Thymus (tissue), 11 donors: Measurements from ENCODE around the gene BEST1. TPM values are rescaled to one million over a fixed set of nuclear protein-coding genes. Genes with fewer than 3 reads are reported as not detected.

ENCODE experiments used
- DNase-seq, 9 donors: peaks; one replicate each; pipeline ENCODE4 v3.0.0-alpha.2; 2013; ENCODE audit warnings: low spot score in 9 of 9, low read depth in 6 of 9, missing footprints in 1 of 9
- H3K27ac ChIP-seq, 2 donors: one replicate each; pipeline ENCODE4 v1.5.1; 2013; ENCODE audit warnings: control low read depth in 1 of 2, low read depth in 1 of 2, low read length in 1 of 2, mild to moderate bottlenecking in 1 of 2, moderate library complexity in 1 of 2
- H3K27me3 ChIP-seq, 2 donors: one replicate each; pipeline ENCODE4 v1.5.1; 2013; ENCODE audit warnings: low read length in 1 of 2; ENCODE audit not compliant: control insufficient read depth in 2 of 2, insufficient read depth in 1 of 2
- H3K36me3 ChIP-seq, 2 donors: one replicate each; pipeline ENCODE4 v1.5.1; 2013; ENCODE audit warnings: low read length in 1 of 2, mild to moderate bottlenecking in 1 of 2, moderate library complexity in 1 of 2; ENCODE audit not compliant: control insufficient read depth in 2 of 2, insufficient read depth in 2 of 2
- H3K4me1 ChIP-seq, 2 donors: one replicate each; pipeline ENCODE4 v1.5.1; 2013; ENCODE audit warnings: low read length in 2 of 2; ENCODE audit not compliant: control insufficient read depth in 2 of 2, insufficient read depth in 2 of 2
- H3K4me3 ChIP-seq, 2 donors: one replicate each; pipeline ENCODE4 v1.5.1; 2013; ENCODE audit warnings: low read length in 2 of 2, control low read depth in 1 of 2, mild to moderate bottlenecking in 1 of 2
- H3K9me3 ChIP-seq, 2 donors: one replicate each; pipeline ENCODE4 v1.5.1; 2013; ENCODE audit warnings: low read length in 1 of 2, mild to moderate bottlenecking in 1 of 2; ENCODE audit not compliant: control insufficient read depth in 2 of 2, insufficient read depth in 1 of 2
- WGBS: extraction: QIAGEN DNeasy Blood & Tissue Kit; methylation state at CpG from one replicate; pipeline ENCODE4 v1.1.7; 2013; 5-methylcytosine and 5-hydroxymethylcytosine counted together
- polyA plus RNA-seq: library from polyadenylated mRNA; stranded (reverse); fragments of 200-250 nt; gene quantifications from one replicate; pipeline ENCODE4 v1.2.3, GENCODE V29; 2013
- total RNA-seq: library from RNA; stranded (reverse); fragments of 120-200 nt; gene quantifications from one replicate; pipeline ENCODE4 v1.2.4, GENCODE V29; 2013
- donor health status: healthy.

BEST1 gene
- total and polyA plus RNA-seq, 2 donors = 0.47 to 3.3 TPM

DNA sequence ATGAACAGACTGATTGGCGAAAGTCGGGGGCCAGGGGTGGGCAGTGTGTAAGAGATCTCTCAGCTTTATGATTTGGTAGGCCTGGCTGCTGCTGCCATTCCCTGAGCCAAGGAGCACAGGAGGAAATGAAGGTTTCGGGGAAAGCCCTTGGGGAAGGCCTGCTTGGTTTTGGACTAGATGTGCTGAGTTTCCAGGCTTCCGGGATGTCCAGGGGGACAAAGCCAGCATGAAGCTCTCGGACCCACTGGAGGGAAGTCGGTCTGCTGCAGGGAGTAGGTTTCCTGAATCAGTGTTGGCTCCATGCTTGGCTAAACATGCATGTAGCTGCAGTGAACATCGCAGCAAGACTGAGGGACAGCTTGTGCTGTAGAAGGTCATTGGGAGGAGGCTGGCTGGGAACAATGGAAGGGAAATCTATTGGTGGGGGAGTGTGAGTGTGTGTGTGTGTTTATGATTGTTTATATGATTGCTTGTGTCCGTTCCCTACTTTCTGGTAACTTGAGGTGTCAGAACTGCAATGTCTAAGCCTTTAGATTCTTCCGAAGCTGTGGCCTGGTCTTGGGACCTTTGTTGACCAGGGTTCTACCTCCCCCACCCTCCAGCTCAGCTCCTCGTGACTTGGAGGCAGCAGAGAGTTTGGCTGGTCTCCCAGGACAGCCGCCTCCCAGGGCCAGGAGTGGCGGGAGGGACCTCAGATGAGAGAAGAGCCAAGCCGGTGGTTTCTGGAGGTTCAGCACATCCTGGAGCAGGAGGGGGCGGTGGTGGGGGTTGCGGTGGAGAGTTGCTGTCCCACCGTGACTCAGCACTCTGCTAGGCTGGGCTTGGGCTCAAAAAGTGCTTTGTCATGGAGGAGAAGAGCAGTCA lies 21.3 kb downstream of the BEST1 start:
- Histone ChIP-seq H3K4me3 (no peak overlapping the region), H3K27ac (peak overlapping the region; percentile 77 to 79), H3K9me3 (no peaks in the 10 kb centered on the region), H3K4me1 (peaks cover 7 to 55% of the 10 kb centered on the region in 2 donors), H3K36me3 (no peaks in the 10 kb centered on the region), H3K27me3 (no peaks in the 10 kb centered on the region)
- peak in 6 of 9 donors; percentile 43 to 87 (median 68) for DNase-seq
- 48% methylated on average over 16 of the region's 16 CpGs for WGBS

GRCh38 chr11:61972112-61972671 lies 22.0 kb downstream of the BEST1 start:
- Histone ChIP-seq H3K4me1 (peaks cover 7 to 51% of the 10 kb centered on the region in 2 donors), H3K4me3 (no peak overlapping the region), H3K27me3 (no peaks in the 10 kb centered on the region), H3K27ac (peak overlapping the region; percentile 87 to 89), H3K9me3 (no peaks in the 10 kb centered on the region), H3K36me3 (no peaks in the 10 kb centered on the region)
- no peak for DNase-seq
- 69% methylated on average over 7 of the region's 7 CpGs for WGBS

GRCh38 chr11:61972672-61973475 lies 22.7 kb downstream of the BEST1 start:
- Histone ChIP-seq H3K4me3 (no peak overlapping the region), H3K27me3 (no peaks in the 10 kb centered on the region), H3K27ac (peak overlapping the region; percentile 87 to 89), H3K36me3 (no peaks in the 10 kb centered on the region), H3K4me1 (peaks cover 7 to 51% of the 10 kb centered on the region in 2 donors), H3K9me3 (no peaks in the 10 kb centered on the region)
- WGBS = 76% methylated on average over 11 of the region's 11 CpGs
- peak in 1 of 9 donors; percentile 46 for DNase-seq

- Histone ChIP-seq H3K27me3 (no peaks in the 10 kb centered on the region), H3K4me1 (peaks cover 5 to 46% of the 10 kb centered on the region in 2 donors), H3K27ac (peak overlapping the region; percentile 80 to 89), H3K4me3 (no peak overlapping the region), H3K9me3 (no peaks in the 10 kb centered on the region), H3K36me3 (no peaks in the 10 kb centered on the region)
- DNase-seq = no peak
- WGBS = 81% methylated on average over 10 of the region's 10 CpGs
Measured at GRCh38 chr11:61973476-61974162, 23.5 kb downstream of the BEST1 start.

GRCh38 chr11:61974766-61975631 lies 24.8 kb downstream of the BEST1 start:
- H3K4me3 ChIP-seq = no peak overlapping the region
- no peak overlapping the region for H3K27ac ChIP-seq
- peaks cover 4 to 41% of the 10 kb centered on the region in 2 donors for H3K4me1 ChIP-seq
- no peaks in the 10 kb centered on the region for H3K36me3 ChIP-seq
- WGBS = 93% methylated on average over 14 of the region's 14 CpGs
- H3K9me3 ChIP-seq = no peaks in the 10 kb centered on the region
- no peak for DNase-seq
- H3K27me3 ChIP-seq = no peaks in the 10 kb centered on the region

DNA sequence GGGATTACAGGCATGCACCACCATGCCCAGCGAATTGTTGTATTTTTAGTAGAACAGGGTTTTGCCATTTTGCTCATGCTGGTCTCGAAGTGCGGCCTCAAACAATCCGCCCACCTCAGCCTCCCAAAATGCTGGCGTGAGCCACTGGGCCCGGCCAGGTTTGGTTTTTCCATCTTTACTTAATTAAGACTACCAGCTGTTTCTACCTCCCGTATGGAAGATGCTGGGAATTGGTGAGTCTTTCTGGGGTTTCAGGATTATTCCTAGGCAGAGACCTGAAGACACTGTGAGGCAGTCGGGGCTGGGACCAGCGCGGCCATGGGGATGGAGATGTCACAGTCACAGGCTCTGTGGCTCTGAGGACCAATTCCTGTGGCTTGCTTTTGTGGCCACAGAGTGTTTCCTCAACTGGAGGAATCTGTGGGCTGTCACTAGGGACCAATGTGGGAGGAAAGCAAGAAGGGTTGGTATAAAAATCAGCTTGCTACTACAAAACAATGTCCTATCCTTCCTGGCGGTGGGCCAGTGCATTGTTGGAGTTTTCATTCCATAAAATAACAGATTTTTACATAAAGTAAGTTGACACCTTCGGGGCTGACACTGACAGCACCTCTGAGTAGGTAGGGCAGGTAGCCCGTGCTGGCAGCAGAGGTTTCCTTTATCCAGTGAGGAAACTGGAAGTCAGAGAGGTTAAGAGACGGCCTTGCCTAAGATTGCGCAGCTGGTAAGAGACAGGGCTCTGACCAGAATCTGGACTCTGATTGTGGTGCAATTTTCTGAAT lies 25.7 kb downstream of the BEST1 start:
- H3K36me3 ChIP-seq = no peaks in the 10 kb centered on the region
- no peak overlapping the region for H3K27ac ChIP-seq
- peaks cover 4 to 41% of the 10 kb centered on the region in 2 donors for H3K4me1 ChIP-seq
- no peaks in the 10 kb centered on the region for H3K9me3 ChIP-seq
- no peak overlapping the region for H3K4me3 ChIP-seq
- no peaks in the 10 kb centered on the region for H3K27me3 ChIP-seq
- WGBS = 93% methylated on average over 15 of the region's 15 CpGs
- no peak for DNase-seq

- Histone ChIP-seq H3K4me1 (peaks cover 4 to 35% of the 10 kb centered on the region in 2 donors), H3K27ac (no peak overlapping the region), H3K9me3 (no peaks in the 10 kb centered on the region), H3K27me3 (no peaks in the 10 kb centered on the region), H3K36me3 (no peaks in the 10 kb centered on the region), H3K4me3 (no peak overlapping the region)
- 97% methylated on average over 8 of the region's 8 CpGs for WGBS
- no peak for DNase-seq
Measured at GRCh38 chr11:61976420-61976800, 26.3 kb downstream of the BEST1 start.
